PC-9 (cell line): ENCODE measurements around the gene ZNF787. TPM values are rescaled to one million over a fixed set of nuclear protein-coding genes. Genes with fewer than 3 reads are reported as not detected.

ENCODE experiments used
- BruUV-seq: library from RNA; stranded (reverse); fragments of 400-500 nt; replicated peaks from 2 replicates; lab custom pipeline; 2021; lab: Mats Ljungman, UMichigan
- CTCF ChIA-PET: fragments of 300-600 bp; sonication (Branson Sonifier 250); formaldehyde crosslinking; loops from one replicate; lab custom pipeline; 2022; ENCODE audit warnings: antibody characterized with exemption; lab: Charles Lee
- POLR2A ChIA-PET: fragments of 300-600 bp; sonication (Branson Sonifier 250); formaldehyde crosslinking; loops from one replicate; lab custom pipeline; 2022; ENCODE audit warnings: antibody characterized with exemption; ENCODE audit not compliant: unreplicated experiment; lab: Charles Lee
- DNase-seq, 2 experiments: peaks; one replicate each; pipeline versions ENCODE4 v3.0.0 to v3.0.0-alpha.2; 2015 to 2022; ENCODE audit warnings: mixed read lengths in 1 of 2
- H2AFZ ChIP-seq: fragments of 200-600 bp; sonication (generic); 2 replicates; pipeline ENCODE4 v1.8.1; 2017; ENCODE audit warnings: antibody characterized with exemption
- H3F3A ChIP-seq: fragments of 200-600 bp; sonication (generic); 2 replicates; pipeline ENCODE4 v1.8.1; 2017; ENCODE audit warnings: antibody characterized with exemption, mild to moderate bottlenecking, low read depth; ENCODE audit not compliant: insufficient read depth
- H3K27ac ChIP-seq: fragments of 200-600 bp; sonication (generic); 2 replicates; pipeline ENCODE4 v1.6.1; 2016; ENCODE audit warnings: mixed run types
- H3K27me3 ChIP-seq: fragments of 200-600 bp; sonication (generic); 2 replicates; pipeline ENCODE4 v1.6.1; 2016; ENCODE audit warnings: low read depth, mixed run types; ENCODE audit not compliant: insufficient read depth
- H3K36me3 ChIP-seq: fragments of 200-600 bp; sonication (generic); 2 replicates; pipeline ENCODE4 v1.6.1; 2016; ENCODE audit warnings: low read depth, mixed run types
- H3K4me1 ChIP-seq: fragments of 200-600 bp; sonication (generic); replicated peaks from 2 replicates; pipeline ENCODE4 v1.6.1; 2016; ENCODE audit warnings: mixed run types; ENCODE audit not compliant: insufficient read depth
- H3K4me2 ChIP-seq: fragments of 200-600 bp; sonication (generic); 2 replicates; pipeline ENCODE4 v1.6.1; 2017; ENCODE audit warnings: mixed run types
- H3K4me3 ChIP-seq: fragments of 200-600 bp; sonication (generic); 2 replicates; pipeline ENCODE4 v1.6.1; 2016; ENCODE audit warnings: mixed run types
- H3K79me2 ChIP-seq: fragments of 200-600 bp; sonication (generic); 2 replicates; pipeline ENCODE4 v1.6.1; 2017; ENCODE audit warnings: low read depth, mixed run types
- H3K9me2 ChIP-seq: fragments of 200-600 bp; sonication (generic); 2 replicates; pipeline ENCODE4 v1.8.1; 2017; ENCODE audit warnings: mild to moderate bottlenecking; ENCODE audit not compliant: insufficient read depth
- H3K9me3 ChIP-seq: fragments of 200-600 bp; sonication (generic); 2 replicates; pipeline ENCODE4 v1.8.1; 2016; ENCODE audit warnings: low read depth; ENCODE audit not compliant: insufficient read depth
- H4K20me1 ChIP-seq: fragments of 200-600 bp; sonication (generic); 2 replicates; pipeline ENCODE4 v1.8.1; 2017; ENCODE audit not compliant: insufficient read depth
- EZH2 ChIP-seq: fragments of 200-600 bp; sonication (generic); IDR thresholded peaks from 2 replicates; pipeline ENCODE4 v1.8.0; 2017; ENCODE audit warnings: antibody characterized with exemption, low read depth
- intact Hi-C: fragments of 100-400 bp; cut with micrococcal nuclease; formaldehyde crosslinking; loops from one replicate; pipeline ENCODE4 v1.10.0; 2022; ENCODE audit not compliant: unreplicated experiment
- total RNA-seq: library from RNA; stranded (reverse); gene quantifications from 2 replicates; pipeline ENCODE4 v1.2.3, GENCODE V29; 2021
- TF ChIP-seq, protein P1 (sequence below): fragments of 200-600 bp; sonication (generic); conservative IDR thresholded peaks from 2 replicates; pipeline ENCODE4 v1.6.1; 2017; ENCODE audit warnings: mixed run types, antibody characterized with exemption, mild to moderate bottlenecking, moderate library complexity

The ZNF787 gene
- total RNA-seq, 1 experiment from 2014 or later, result 51.4 TPM

DNA sequence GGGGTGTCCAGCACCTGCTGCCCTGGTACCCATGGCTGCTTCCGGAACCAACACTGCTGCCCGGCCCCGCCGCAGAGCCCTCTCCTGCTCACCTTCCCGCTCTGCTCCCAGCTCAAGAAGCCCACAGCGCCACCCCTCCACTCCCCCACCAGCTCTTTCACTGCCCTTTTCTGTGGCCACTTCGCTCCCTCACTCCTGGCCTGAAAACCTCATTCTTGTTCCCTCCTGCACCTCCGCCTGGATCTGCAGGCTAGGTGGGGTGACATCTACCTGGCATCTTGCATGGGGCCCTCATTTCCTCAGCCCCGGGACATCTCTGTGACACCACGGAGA is 6.4 kb downstream of the ZNF787 start:
- H3K27me3 ChIP-seq, result no peaks in the 10 kb centered on the region
- H3K4me1 ChIP-seq, result peaks cover 34% of the 10 kb centered on the region
- TF ChIP-seq, protein P1, sequence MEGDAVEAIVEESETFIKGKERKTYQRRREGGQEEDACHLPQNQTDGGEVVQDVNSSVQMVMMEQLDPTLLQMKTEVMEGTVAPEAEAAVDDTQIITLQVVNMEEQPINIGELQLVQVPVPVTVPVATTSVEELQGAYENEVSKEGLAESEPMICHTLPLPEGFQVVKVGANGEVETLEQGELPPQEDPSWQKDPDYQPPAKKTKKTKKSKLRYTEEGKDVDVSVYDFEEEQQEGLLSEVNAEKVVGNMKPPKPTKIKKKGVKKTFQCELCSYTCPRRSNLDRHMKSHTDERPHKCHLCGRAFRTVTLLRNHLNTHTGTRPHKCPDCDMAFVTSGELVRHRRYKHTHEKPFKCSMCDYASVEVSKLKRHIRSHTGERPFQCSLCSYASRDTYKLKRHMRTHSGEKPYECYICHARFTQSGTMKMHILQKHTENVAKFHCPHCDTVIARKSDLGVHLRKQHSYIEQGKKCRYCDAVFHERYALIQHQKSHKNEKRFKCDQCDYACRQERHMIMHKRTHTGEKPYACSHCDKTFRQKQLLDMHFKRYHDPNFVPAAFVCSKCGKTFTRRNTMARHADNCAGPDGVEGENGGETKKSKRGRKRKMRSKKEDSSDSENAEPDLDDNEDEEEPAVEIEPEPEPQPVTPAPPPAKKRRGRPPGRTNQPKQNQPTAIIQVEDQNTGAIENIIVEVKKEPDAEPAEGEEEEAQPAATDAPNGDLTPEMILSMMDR, result no peak
- no peak for TF ChIP-seq EZH2
- peaks cover 96% of the 10 kb centered on the region for H4K20me1 ChIP-seq
- H3K4me3 ChIP-seq, result no peak overlapping the region
- no peaks in the 10 kb centered on the region for H3K9me2 ChIP-seq
- POLR2A ChIA-PET, result no interaction called here
- peaks cover 22% of the 10 kb centered on the region for H3F3A ChIP-seq
- H3K36me3 ChIP-seq, result peaks cover 10% of the 10 kb centered on the region; the same call in 1 of the 2 replicates
- H3K79me2 ChIP-seq, result peaks cover 99% of the 10 kb centered on the region
- CTCF ChIA-PET, result no interaction called here
- no peak overlapping the region for H2AFZ ChIP-seq
- DNase-seq, result no peak
- H3K27ac ChIP-seq, result no peak overlapping the region
- BruUV-seq, result no TSS peak
- intact Hi-C loops, result no loop called here
- no peak overlapping the region for H3K4me2 ChIP-seq
- no peaks in the 10 kb centered on the region for H3K9me3 ChIP-seq

DNA sequence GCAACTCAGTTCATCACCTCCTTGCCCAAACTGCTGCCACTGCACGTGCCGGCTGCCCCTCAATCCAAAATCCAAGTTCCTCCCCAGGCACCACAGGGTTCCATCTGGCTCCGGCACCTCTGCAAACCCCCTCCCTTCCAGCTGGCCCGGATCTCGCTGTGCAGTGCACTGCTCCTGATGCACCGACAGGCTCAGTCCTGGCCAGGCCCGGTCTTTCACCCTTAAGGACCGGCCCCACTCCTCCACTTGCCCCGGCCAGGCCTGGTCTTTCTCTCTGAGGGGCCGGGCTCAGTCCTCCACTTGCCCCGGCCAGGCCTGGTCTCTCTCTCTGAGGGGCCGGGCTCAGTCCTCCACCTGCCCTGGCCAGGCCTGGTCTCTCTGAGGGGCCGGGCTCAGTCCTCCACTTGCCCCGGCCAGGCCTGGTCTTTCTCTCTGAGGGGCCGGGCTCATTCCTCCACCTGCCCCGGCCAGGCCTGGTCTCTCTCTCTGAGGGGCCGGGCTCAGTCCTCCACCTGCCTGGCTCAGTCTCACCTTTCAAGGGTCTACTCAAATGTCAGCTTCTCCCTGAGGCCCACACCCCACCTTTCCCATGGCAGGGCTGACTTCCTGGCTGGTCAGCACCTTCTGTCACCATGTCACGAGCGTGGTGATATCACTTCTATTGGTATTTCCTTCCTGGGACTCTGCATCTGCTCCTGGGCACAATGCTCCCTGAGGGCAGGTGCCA is 6.9 kb downstream of the ZNF787 start:
- no TSS peak for BruUV-seq
- Histone ChIP-seq H4K20me1 (peaks cover 96% of the 10 kb centered on the region), H3K4me3 (no peak overlapping the region), H3K27ac (no peak overlapping the region), H3K27me3 (no peaks in the 10 kb centered on the region), H3K4me1 (peaks cover 29% of the 10 kb centered on the region), H3K9me2 (no peaks in the 10 kb centered on the region), H3K79me2 (peaks cover 99% of the 10 kb centered on the region), H3K36me3 (peaks cover 7% of the 10 kb centered on the region; the same call in 1 of the 2 replicates), H3K4me2 (no peak overlapping the region), H3K9me3 (no peaks in the 10 kb centered on the region), H2AFZ (no peak overlapping the region), H3F3A (peaks cover 17% of the 10 kb centered on the region)
- TF ChIP-seq, protein P1, result no peak
- no peak for TF ChIP-seq EZH2
- ChIA-PET CTCF (no interaction called here), POLR2A (no interaction called here)
- no peak for DNase-seq
- intact Hi-C loops, result no loop called here

DNA sequence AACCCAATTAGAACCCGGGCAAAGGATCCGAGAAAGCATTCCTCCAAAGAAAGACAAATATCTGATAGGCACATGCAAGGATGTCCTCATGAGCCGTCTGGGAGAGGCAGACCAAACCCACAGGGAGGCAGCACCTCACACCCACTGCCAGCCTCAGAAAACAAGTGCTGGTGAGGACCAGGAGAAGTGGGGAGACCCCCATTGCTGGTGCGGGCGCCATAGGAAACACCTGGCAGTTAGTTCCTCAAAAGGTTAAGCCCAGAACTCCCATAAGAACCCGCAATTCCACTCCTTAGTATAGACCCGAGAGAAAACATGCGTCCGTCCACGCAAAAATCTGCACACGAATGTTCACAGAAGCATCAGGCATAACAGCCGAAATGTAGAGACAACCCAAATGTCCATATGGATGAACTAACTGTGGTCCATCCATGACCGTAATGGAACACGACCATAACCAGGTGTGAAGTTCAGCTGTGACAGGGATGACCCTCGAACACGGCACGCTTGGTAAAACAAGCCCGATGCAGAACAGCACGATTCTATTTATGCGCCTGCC is 7.9 kb downstream of the ZNF787 start:
- Histone ChIP-seq H3K27ac (no peak overlapping the region), H3K4me1 (peaks cover 24% of the 10 kb centered on the region), H3K36me3 (no peaks in the 10 kb centered on the region; the same call in 1 of the 2 replicates), H3K4me3 (no peak overlapping the region), H3K4me2 (no peak overlapping the region), H3F3A (peaks cover 12% of the 10 kb centered on the region), H3K9me3 (no peaks in the 10 kb centered on the region), H3K27me3 (no peaks in the 10 kb centered on the region), H4K20me1 (peaks cover 96% of the 10 kb centered on the region), H2AFZ (no peak overlapping the region), H3K79me2 (peaks cover 99% of the 10 kb centered on the region), H3K9me2 (no peaks in the 10 kb centered on the region)
- no peak for DNase-seq
- no TSS peak for BruUV-seq
- intact Hi-C loops, result no loop called here
- CTCF ChIA-PET, result no interaction called here
- POLR2A ChIA-PET, result no interaction called here
- TF ChIP-seq, protein P1, result no peak
- TF ChIP-seq EZH2, result no peak
